ACHN (cell line): ENCODE data around the gene ACER3.
"Not testable (repeated sequence)": the region's sequence is repeated elsewhere in the genome, so short reads cannot be mapped to it uniquely, and the experiment has no call there.

ENCODE experiments used
- DNase-seq: peaks from one replicate; pipeline ENCODE4 v3.0.0-alpha.2; 2015
- in situ Hi-C: cut with HindIII; loops from 2 replicates; pipeline ENCODE4 v1.10.0; 2017; ENCODE audit warnings: low sequenced_read_pairs, low pct_ligation_motif_present, low pct_unique_long_range_greater_than_20kb

The ACER3 gene

DNA sequence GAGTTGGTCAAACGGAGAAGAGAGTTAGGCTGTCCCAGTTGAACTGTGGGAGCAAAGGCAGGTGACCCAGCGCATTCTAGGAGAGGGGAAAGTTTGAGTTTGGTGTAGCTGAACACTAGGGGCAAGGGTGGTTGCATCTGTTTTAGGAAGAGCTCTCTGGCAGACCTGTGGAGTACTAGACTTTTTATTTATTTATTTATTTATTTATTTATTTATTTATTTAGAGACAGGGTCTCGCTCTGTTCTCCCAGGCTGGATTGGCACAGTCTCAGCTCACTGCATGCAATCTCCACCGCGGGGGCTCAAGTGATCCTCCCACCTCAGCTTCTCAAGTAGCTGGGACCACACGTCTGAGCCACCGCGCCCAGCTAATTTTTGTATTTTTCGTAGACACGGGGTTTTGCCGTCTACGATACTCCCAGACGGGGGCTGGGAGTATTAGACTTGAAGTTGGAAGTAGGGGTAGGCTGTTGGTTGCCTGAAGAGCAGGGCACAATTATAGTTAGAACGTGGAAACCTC, 950 bp upstream of the ACER3 start:
- DNase-seq: no peak
- in situ Hi-C loops: no loop called here

DNA sequence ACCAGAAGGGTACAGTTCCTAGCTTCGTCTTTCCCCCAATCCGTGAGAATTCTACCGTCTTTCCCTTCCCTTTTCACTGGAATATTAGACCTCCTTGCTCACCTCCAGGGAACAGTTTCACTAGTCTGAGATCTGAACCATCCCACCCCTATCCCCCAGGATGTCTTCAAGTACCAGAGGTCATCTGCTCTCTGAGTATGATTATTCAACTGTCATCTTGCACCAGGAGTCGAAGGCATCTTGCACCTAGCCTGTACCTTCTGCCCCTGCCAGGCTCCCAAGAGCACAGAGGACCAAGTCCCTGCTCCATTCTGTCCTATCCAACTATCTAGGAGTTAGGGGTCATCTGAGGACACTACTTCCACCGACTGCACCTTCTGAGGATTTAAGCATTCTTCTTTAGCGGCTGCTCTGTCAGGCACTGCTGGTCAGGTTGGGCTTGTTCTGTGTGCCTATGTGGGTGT, 804 bp downstream of the ACER3 start:
- DNase-seq: peak; percentile 2
- in situ Hi-C loops: no loop called here

GRCh38 chr11:76862794-76863193, 2.1 kb downstream of the ACER3 start:
- in situ Hi-C loops, DNase-seq: not testable (repeated sequence)

GRCh38 chr11:76863196-76863777, 2.6 kb downstream of the ACER3 start:
- in situ Hi-C loops: no loop called here
- DNase-seq: no peak

GRCh38 chr11:76872959-76873827, 12.5 kb downstream of the ACER3 start:
- DNase-seq: no peak
- in situ Hi-C loops: no loop called here

DNA sequence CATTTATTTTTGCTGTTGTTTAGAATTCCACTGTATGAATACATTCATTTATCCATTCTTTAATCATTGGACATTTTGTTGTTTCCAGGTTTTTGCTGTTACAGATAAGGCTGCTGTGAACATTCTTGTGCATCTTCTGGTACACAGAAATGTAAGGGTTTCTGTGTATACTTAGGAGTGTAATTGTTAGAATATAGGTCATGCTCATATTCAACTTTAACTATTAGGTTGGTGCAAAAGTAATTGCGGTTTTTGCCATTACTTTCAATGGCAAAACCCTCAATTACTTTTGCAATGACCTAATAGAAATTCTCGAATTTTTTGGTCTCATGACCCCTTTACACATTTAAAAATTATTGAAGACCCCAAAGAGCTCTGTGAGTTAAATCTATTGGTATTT, 17.3 kb downstream of the ACER3 start:
- in situ Hi-C loops: no loop called here
- no peak for DNase-seq

DNA sequence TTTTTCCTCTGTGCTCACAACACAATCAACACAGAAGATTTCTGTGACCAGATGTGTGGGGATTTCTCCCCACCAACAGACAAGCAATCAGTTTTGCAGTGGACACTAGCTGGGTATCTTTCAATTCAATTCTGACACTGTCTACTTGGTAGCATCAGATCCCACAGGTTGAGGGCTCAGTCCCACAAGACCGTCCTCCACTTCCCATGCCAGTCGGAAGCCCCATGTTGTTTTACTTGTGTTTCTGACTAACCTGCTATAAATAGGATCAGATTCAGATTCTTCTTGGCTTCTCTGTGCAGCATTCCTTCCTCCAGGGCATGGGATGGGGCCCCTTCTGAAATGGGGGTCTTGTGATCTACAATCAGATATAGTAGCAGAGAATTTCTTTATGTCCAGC, 19.6 kb downstream of the ACER3 start:
- in situ Hi-C loops: no loop called here
- no peak for DNase-seq

GRCh38 chr11:76880956-76881355, 20.2 kb downstream of the ACER3 start:
- in situ Hi-C loops: no loop called here
- no peak for DNase-seq

- in situ Hi-C loops: no loop called here
- peak; percentile 69 for DNase-seq
Observed at GRCh38 chr11:76885390-76886097, 24.8 kb downstream of the ACER3 start.

DNA sequence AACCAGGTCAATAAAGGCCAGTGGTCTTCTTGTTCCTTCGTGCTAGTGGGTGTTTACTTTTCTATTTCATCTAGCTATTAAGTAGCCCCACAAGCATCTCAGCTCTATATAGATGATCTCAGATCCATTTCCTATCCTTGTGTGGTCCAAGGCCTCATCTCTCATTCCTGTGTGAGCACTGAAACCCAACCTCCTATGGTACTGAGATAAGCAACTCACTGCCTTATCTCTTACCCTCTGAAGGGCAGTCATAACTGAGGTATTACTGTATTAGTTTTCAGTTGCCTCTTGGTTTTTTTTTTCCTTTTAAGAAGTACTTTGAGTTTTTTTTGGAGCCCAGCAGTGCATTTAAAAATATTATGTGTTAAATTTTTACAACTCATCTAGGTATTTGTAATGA, 28.3 kb downstream of the ACER3 start:
- in situ Hi-C loops: no loop called here
- DNase-seq: no peak

DNA sequence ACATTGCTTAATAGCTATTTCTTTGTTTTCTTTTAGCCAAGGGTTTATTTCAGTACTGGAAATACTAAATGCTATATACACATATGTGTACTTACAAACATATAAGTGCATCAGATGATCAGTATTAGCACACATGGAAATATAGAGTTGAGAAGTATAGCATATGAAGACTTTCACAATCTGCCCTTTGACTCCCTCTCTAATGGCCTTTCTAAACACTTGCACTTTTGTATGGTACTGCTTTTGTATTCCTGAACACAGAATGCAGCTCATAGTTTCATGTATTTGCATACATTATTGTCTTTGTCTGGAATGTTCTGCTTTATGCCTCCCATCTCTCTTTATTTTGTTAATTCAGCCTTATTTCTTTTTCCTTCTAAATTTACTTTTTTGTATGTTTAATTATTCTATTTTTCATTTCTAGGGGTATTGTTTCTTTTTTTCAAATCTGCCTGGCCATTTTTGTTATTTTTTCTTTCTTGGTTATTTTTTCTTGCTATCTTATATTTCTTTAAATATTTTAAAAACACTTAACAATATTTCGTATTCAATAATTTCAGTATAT, 28.8 kb downstream of the ACER3 start:
- no peak for DNase-seq
- in situ Hi-C loops: no loop called here

- DNase-seq: no peak
- in situ Hi-C loops: no loop called here
Observed at GRCh38 chr11:76890329-76890728, 29.6 kb downstream of the ACER3 start.

DNA sequence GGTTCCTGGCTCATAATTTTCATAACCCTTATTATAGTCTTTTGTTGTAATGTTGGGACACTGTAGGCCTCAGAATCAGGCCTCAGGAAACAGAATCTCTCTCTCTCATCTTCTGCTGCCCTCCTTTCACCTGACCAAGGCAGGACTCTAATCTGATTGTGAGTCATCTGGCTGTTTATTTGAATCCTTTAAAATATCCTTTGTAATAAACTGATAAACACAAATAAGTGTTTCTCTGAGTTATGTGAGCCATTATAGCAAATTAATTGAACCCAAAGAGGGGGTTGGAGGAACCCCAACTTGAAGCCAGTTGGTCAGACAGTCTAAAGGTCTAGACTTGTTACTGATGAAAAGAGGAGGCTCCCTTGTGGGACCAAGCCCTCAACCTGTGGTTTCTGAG, 30.6 kb downstream of the ACER3 start:
- no peak for DNase-seq
- in situ Hi-C loops: no loop called here

GRCh38 chr11:76891793-76892192, 31.1 kb downstream of the ACER3 start:
- in situ Hi-C loops: no loop called here
- no peak for DNase-seq

DNA sequence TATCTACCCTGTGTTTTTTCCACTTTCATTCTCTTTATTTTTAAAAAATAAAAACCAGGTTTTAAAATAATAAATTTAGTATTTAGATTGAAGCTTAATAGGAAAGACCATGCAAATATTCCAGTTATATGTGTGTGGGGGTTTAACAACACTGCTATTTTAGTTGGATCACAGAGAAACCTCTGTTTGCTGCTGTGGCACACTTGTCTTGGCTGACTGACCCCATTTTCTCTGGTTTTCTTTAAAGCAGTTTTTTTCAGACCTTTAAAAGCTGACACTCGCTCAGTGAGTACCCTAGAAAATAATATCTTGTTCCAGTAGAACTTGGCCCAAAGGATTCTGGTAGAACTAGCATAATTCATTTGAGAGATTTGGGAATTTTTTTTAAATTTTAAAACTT, 31.6 kb downstream of the ACER3 start:
- DNase-seq: no peak
- in situ Hi-C loops: no loop called here

DNA sequence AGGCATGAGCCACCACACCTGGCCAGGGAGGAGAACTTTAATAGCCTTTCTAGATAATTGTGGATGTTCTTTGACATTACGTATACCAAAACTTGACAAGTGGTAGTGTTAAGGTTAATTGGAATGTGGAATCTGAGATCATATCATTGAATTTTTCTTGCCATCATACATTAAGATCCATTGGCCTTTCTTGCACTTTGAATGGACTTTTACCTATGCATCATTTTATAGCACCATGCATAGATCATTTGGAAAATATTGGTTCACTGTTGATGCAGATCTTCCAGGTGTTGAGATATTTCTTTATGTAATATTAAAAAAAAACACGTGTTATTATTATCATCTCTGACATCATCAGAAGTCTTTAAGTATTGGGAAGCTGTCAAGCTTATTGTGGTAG, 36.5 kb downstream of the ACER3 start:
- no peak for DNase-seq
- in situ Hi-C loops: no loop called here

- DNase-seq: no peak
- in situ Hi-C loops: no loop called here
Observed at GRCh38 chr11:76901144-76901543, 40.4 kb downstream of the ACER3 start.

DNA sequence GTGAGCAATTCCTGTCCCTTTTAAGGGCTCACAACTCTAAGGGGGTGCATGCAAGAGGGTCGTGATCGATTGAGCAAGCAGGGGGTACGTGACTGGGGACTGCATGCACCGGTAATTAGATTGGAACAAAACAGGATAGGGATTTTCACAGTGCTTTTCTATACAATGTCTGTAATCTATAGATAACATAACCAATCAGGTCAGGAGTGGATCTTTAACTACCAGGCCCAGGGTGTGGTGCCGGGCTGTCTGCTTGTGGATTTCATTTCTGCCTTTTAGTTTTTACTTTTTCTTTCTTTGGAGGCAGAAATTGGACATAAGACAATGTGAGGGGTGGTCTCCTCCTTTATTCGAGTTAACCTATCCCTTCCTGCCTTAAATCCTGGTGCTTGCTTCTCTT, 40.9 kb downstream of the ACER3 start:
- in situ Hi-C loops, DNase-seq: not testable (repeated sequence)
